HCT116 (cell line): ENCODE data around the gene POLG.

Experiments
- EGR1 ChIP-seq: IDR thresholded peaks from 2 replicates; pipeline ENCODE4 v1.6.1; 2012; ENCODE audit warnings: low read depth
- ELF1 ChIP-seq: IDR thresholded peaks from 2 replicates; pipeline ENCODE4 v1.6.1; 2012; ENCODE audit warnings: low read depth, borderline replicate concordance
- EZH2phosphoT487 ChIP-seq: fragments of 200-600 bp; IDR thresholded peaks from 2 replicates; pipeline ENCODE4 v1.6.1; 2018; ENCODE audit warnings: antibody characterized with exemption, borderline replicate concordance
- POLR2A ChIP-seq: IDR thresholded peaks from 2 replicates; pipeline ENCODE4 v1.7.0; 2011; ENCODE audit warnings: borderline replicate concordance; ENCODE audit not compliant: insufficient read depth, insufficient read length; ENCODE audit errors: extremely low read depth
- POLR2AphosphoS5 ChIP-seq: IDR thresholded peaks from 2 replicates; pipeline ENCODE4 v1.6.1; 2011; ENCODE audit warnings: mild to moderate bottlenecking, low read depth, low read length, moderate library complexity
- REST ChIP-seq: IDR thresholded peaks from 2 replicates; pipeline ENCODE4 v1.6.1; 2012; ENCODE audit warnings: low read depth
- SP1 ChIP-seq: IDR thresholded peaks from 2 replicates; pipeline ENCODE4 v1.6.1; 2012; ENCODE audit warnings: low read depth
- ZNF274 ChIP-seq: fragments of 200-500 bp; sonication (Bioruptor generic); IDR thresholded peaks from 2 replicates; pipeline ENCODE4 v1.6.1; 2014; ENCODE audit warnings: mild to moderate bottlenecking, low read depth, low read length, inconsistent platforms
- TF ChIP-seq, protein P1 (sequence below), 3 experiments: fragments of 200-600 bp in 1 of 3; sonication (generic) in 1 of 3; IDR thresholded peaks in 2 of 3; conservative IDR thresholded peaks in 1 of 3; 2 replicates each; pipeline ENCODE4 v1.5.1; 2012 to 2017; ENCODE audit warnings: low read depth in 2 of 3, low read length in 2 of 3, antibody characterized with exemption in 1 of 3, borderline replicate concordance in 1 of 3, control low read depth in 1 of 3, mild to moderate bottlenecking in 1 of 3, mixed read lengths in 1 of 3, mixed run types in 1 of 3, moderate library complexity in 1 of 3; ENCODE audit not compliant: insufficient read depth in 1 of 3
- TF ChIP-seq, protein P2 (sequence below): IDR thresholded peaks from 2 replicates; pipeline ENCODE4 v1.6.1; 2012

GRCh38 chr15:89307046-89307587 is 27.5 kb downstream of the POLG start:
- TF ChIP-seq, protein P1, sequence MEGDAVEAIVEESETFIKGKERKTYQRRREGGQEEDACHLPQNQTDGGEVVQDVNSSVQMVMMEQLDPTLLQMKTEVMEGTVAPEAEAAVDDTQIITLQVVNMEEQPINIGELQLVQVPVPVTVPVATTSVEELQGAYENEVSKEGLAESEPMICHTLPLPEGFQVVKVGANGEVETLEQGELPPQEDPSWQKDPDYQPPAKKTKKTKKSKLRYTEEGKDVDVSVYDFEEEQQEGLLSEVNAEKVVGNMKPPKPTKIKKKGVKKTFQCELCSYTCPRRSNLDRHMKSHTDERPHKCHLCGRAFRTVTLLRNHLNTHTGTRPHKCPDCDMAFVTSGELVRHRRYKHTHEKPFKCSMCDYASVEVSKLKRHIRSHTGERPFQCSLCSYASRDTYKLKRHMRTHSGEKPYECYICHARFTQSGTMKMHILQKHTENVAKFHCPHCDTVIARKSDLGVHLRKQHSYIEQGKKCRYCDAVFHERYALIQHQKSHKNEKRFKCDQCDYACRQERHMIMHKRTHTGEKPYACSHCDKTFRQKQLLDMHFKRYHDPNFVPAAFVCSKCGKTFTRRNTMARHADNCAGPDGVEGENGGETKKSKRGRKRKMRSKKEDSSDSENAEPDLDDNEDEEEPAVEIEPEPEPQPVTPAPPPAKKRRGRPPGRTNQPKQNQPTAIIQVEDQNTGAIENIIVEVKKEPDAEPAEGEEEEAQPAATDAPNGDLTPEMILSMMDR (IDR thresholded peaks at IDR 0.05 in 2 of 3, conservative IDR thresholded peaks at IDR 0.05 in 1 of 3; ENCODE audit: borderline replicate concordance in 1 of 3, insufficient read depth in 1 of 3, low read depth in 2 of 3, low read length in 2 of 3): no peak
- TF ChIP-seq, protein P2, sequence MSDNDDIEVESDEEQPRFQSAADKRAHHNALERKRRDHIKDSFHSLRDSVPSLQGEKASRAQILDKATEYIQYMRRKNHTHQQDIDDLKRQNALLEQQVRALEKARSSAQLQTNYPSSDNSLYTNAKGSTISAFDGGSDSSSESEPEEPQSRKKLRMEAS: no peak
- TF ChIP-seq REST: no peak
- TF ChIP-seq POLR2AphosphoS5: no peak
- no peak for TF ChIP-seq ELF1
- no peak for TF ChIP-seq EGR1
- no peak for TF ChIP-seq SP1
- TF ChIP-seq EZH2phosphoT487: no peak
- TF ChIP-seq ZNF274: no peak
- TF ChIP-seq POLR2A: no peak
